K562 (cell line): ENCODE results near the gene TACC3.

ENCODE experiments used
- CTCF ChIP-seq, 3 experiments: IDR thresholded peaks in 2 of 3; conservative IDR thresholded peaks in 1 of 3; 2 replicates each; pipeline ENCODE4 v1.5.1; 2011 to 2012; ENCODE audit warnings: low read length in 3 of 3, mild to moderate bottlenecking in 3 of 3, control low read depth in 2 of 3, improper control_type of control experiment in 1 of 3, inconsistent platforms in 1 of 3, low read depth in 1 of 3, mixed read lengths in 1 of 3, moderate library complexity in 1 of 3; ENCODE audit not compliant: insufficient read depth in 2 of 3
- EP300 ChIP-seq: IDR thresholded peaks from 2 replicates; pipeline ENCODE4 v1.6.1; 2012; ENCODE audit warnings: low read length, improper control_type of control experiment
- HMBOX1 ChIP-seq: sonication (generic); IDR thresholded peaks from 2 replicates; pipeline ENCODE4 v1.6.1; 2016
- MAX ChIP-seq: sonication (generic); formaldehyde crosslinking; IDR thresholded peaks from 2 replicates; pipeline ENCODE4 v1.9.0; 2022; ENCODE audit warnings: mild to moderate bottlenecking, missing genetic modification reagents
- NR1H2 ChIP-seq: sonication (generic); formaldehyde crosslinking; IDR thresholded peaks from 2 replicates; pipeline ENCODE4 v1.4.0; 2020; ENCODE audit warnings: mild to moderate bottlenecking, missing genetic modification reagents
- ZNF24 ChIP-seq: fragments of 450-650 bp; IDR thresholded peaks from 2 replicates; pipeline ENCODE4 v1.6.1; 2016

DNA sequence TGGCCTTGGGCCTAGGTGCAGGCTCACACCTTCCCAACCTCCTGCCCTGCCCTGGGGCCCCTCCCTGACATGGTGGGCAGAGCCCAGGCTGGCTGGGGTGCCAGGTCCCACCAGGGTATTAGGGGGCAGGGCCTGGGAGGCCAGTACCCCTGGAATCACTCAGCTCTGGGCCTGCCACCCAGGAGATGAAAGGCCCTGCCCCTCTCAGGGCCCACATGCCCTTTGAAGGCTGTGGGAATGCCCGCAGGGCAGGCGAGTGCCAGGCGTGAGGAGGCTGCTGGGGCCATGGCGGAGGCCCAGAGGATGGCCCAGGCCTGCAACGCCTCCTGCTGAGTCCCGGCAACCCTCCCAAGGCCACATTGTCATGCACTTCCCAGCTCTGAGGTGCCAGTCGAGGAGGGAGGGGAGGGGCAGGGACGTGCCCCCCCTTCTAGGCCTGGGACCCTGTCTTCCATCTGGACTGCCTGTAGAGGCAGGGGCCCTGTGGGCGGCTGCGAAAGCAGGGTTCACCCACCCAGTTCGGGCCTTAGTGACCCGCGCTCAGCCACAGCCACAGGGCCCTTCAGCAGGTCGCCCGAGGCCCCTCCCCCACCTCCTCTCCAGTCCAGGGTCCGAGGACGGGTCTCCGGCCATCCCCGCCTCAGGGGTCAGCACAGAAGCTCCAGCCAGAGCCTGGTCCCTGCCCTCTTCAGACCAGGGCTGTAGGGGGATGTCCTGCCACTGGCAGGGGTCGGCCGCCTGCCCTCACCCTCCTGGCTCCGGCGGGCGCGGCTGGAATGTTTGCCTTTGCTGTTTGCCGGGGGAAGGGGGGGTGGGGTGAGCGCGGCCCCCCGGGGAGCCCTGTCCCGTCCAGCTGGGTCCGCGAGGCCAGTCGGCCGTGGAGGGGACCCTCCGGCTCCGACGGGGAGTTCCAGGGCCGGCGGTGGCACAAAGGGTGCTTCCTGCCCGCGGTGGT is 45.1 kb downstream of the TACC3 start:
- no peak for TF ChIP-seq MAX
- no peak for TF ChIP-seq CTCF (IDR thresholded peaks at IDR 0.05 in 2 of 3, conservative IDR thresholded peaks at IDR 0.05 in 1 of 3; ENCODE audit: insufficient read depth in 2 of 3, low read depth in 1 of 3, low read length in 3 of 3)
- TF ChIP-seq ZNF24 = no peak
- TF ChIP-seq EP300 = no peak
- TF ChIP-seq HMBOX1 = no peak
- TF ChIP-seq NR1H2 (CRISPR knock-in tag) = no peak
